Activated CD8-positive, alpha-beta T cell treated with anti-CD3 and anti-CD28 coated beads for 36 hours (primary cell): ENCODE data around the gene NLRC4. TPM values are rescaled to one million over a fixed set of nuclear protein-coding genes. Genes with fewer than 3 reads are reported as not detected.

ENCODE experiments used
- ATAC-seq: fragments of 200-7000 bp; cut with Tn5 transposase; one replicate; pipeline ENCODE4 v1.10.0; 2021; ENCODE audit warnings: mild to moderate bottlenecking, moderate library complexity
- CTCF ChIA-PET: fragments of 350-600 bp; sonication (Branson Sonifier 250); formaldehyde crosslinking; loops from one replicate; lab custom pipeline; 2021; ENCODE audit warnings: antibody characterized with exemption; lab: Charles Lee
- POLR2A ChIA-PET: fragments of 350-600 bp; sonication (Branson Sonifier 250); formaldehyde crosslinking; loops from one replicate; lab custom pipeline; 2021; ENCODE audit warnings: antibody characterized with exemption; lab: Charles Lee
- DNase-seq: peaks from one replicate; pipeline ENCODE4 v3.0.0-alpha.2; 2020
- H3K27ac Mint-ChIP-seq: one replicate; pipeline ENCODE4 v1.8.0; 2021; ENCODE audit warnings: mild to moderate bottlenecking, mixed read lengths
- H3K27me3 Mint-ChIP-seq: one replicate; pipeline ENCODE4 v1.8.0; 2021; ENCODE audit warnings: mixed read lengths
- H3K36me3 Mint-ChIP-seq: one replicate; pipeline ENCODE4 v1.8.0; 2021; ENCODE audit warnings: low read depth, mixed read lengths
- H3K4me1 Mint-ChIP-seq: one replicate; pipeline ENCODE4 v1.8.0; 2021; ENCODE audit warnings: low read depth, mixed read lengths
- H3K4me3 Mint-ChIP-seq: one replicate; pipeline ENCODE4 v1.8.0; 2021; ENCODE audit warnings: mild to moderate bottlenecking, moderate library complexity, mixed read lengths
- H3K9me3 Mint-ChIP-seq: one replicate; pipeline ENCODE4 v1.8.0; 2021; ENCODE audit warnings: mixed read lengths
- CTCF ChIP-seq: fragments of 200-600 bp; IDR thresholded peaks from one replicate; pipeline ENCODE4 v1.8.0; 2022; ENCODE audit warnings: antibody characterized with exemption, mild to moderate bottlenecking
- intact Hi-C: fragments of 100-400 bp; cut with micrococcal nuclease; formaldehyde crosslinking; loops from one replicate; pipeline ENCODE4 v1.10.0; 2022
- total RNA-seq, 2 experiments: library from RNA; stranded (reverse); gene quantifications; one replicate each; pipeline ENCODE4 v1.2.3, GENCODE V29; 2021

Gene NLRC4
- total RNA-seq, 2 experiments from 2014 or later, result not detected

- no peaks in the 10 kb centered on the region for H3K4me1 Mint-ChIP-seq
- CTCF ChIA-PET, result no interaction called here
- DNase-seq (no peak), ATAC-seq (no peak)
- no peaks in the 10 kb centered on the region for H3K27me3 Mint-ChIP-seq
- intact Hi-C loops, result no loop called here
- no peak overlapping the region for H3K27ac Mint-ChIP-seq
- POLR2A ChIA-PET, result no interaction called here
- no peak for TF ChIP-seq CTCF
- no peaks in the 10 kb centered on the region for H3K36me3 Mint-ChIP-seq
- no peaks in the 10 kb centered on the region for H3K9me3 Mint-ChIP-seq
- H3K4me3 Mint-ChIP-seq, result no peak overlapping the region
These were observed 32.7 kb downstream of the NLRC4 start for GRCh38 chr2:32231959-32232358.

DNA sequence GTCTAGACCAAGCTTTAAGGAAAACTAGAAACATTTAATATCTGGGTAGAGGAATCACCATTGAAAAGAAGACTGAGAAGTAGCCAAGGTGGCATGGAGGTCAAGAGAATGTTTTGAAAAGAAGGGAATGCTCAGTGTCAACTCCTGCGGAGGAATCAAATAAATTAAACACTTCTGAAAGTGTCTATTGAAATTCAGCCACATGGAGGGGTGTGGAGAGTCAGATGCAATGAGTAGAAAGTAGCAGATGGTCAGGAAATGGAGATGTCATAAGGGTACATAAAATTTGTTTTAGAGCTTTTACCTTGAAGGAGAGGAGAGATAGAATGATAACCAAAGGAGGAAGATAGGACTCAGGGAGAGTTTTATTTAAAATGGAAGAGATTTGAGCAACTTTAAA lies 35.1 kb downstream of the NLRC4 start:
- no peak overlapping the region for H3K27ac Mint-ChIP-seq
- no peaks in the 10 kb centered on the region for H3K9me3 Mint-ChIP-seq
- no peaks in the 10 kb centered on the region for H3K4me1 Mint-ChIP-seq
- TF ChIP-seq CTCF, result no peak
- H3K36me3 Mint-ChIP-seq, result peaks cover 6% of the 10 kb centered on the region
- no peak for DNase-seq
- no peaks in the 10 kb centered on the region for H3K27me3 Mint-ChIP-seq
- ChIA-PET CTCF (no interaction called here), POLR2A (interaction anchor here (0.6 to 0.7 kb wide), 2 partner anchors 10 to 40 kb away, joined by 3 read pairs; no protein-coding TSS in a partner anchor)
- no peak overlapping the region for H3K4me3 Mint-ChIP-seq
- no peak for ATAC-seq
- intact Hi-C loops, result no loop called here

- Mint-ChIP-seq H3K27me3 (no peaks in the 10 kb centered on the region), H3K4me1 (no peaks in the 10 kb centered on the region), H3K4me3 (no peak overlapping the region), H3K27ac (no peak overlapping the region), H3K9me3 (no peaks in the 10 kb centered on the region), H3K36me3 (peaks cover 6% of the 10 kb centered on the region)
- ChIA-PET CTCF (no interaction called here), POLR2A (no interaction called here)
- intact Hi-C loops, result no loop called here
- ATAC-seq, result no peak
- no peak for DNase-seq
- no peak for TF ChIP-seq CTCF
These were observed 36.5 kb downstream of the NLRC4 start for GRCh38 chr2:32228181-32228580.

DNA sequence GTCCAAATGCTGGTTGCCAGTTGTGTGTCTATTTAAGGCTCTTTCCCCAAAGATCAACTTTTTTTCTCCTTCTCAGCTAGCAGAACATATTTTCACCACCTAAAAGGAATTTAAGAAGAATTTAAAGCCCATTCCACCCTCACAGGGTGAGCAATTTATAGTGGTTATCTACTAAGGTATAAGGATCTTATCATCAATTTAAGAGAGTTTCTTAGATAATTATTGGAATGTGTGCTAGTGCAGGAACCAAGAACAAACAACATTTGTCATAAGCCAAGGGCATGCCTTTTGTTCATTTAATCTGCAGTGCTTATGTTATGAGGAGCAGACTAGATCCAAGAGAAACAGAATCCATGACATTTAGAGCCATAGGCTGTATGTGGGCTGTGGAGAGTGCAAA lies 37.2 kb downstream of the NLRC4 start:
- TF ChIP-seq CTCF, result no peak
- POLR2A ChIA-PET, result no interaction called here
- intact Hi-C loops, result no loop called here
- Mint-ChIP-seq H3K27ac (no peak overlapping the region), H3K4me3 (no peak overlapping the region), H3K4me1 (no peaks in the 10 kb centered on the region), H3K9me3 (no peaks in the 10 kb centered on the region), H3K36me3 (peaks cover 6% of the 10 kb centered on the region), H3K27me3 (no peaks in the 10 kb centered on the region)
- CTCF ChIA-PET, result no interaction called here
- ATAC-seq (no peak), DNase-seq (no peak)

DNA sequence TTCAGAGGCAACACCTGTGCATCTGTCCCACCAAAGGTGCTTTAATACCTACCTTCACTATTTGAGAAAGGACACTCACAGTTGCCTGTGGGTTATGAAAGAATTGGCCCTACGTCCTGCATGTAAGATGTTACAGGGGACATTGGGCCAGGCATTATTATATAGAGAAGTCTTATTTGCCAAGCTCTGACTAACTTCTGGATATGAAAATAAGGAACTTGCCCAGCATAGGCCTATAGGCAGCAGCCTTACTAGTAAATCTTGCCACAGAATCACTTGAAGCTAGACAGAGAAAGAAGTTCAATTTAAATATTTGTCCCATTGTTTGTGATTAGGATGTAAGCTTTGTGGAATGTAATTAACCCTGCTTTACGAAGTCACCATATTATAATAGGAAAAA lies 41.7 kb downstream of the NLRC4 start:
- DNase-seq (no peak), ATAC-seq (no peak)
- TF ChIP-seq CTCF, result no peak
- CTCF ChIA-PET, result no interaction called here
- Mint-ChIP-seq H3K4me1 (no peaks in the 10 kb centered on the region), H3K36me3 (peaks cover 15% of the 10 kb centered on the region), H3K27ac (no peak overlapping the region), H3K9me3 (no peaks in the 10 kb centered on the region), H3K27me3 (no peaks in the 10 kb centered on the region), H3K4me3 (no peak overlapping the region)
- POLR2A ChIA-PET, result no interaction called here
- intact Hi-C loops, result no loop called here
